SK-N-SH (cell line): Measurements from ENCODE around the gene MAMDC4. TPM values are rescaled to one million over a fixed set of nuclear protein-coding genes. Genes with fewer than 3 reads are reported as not detected.

Experiments
- CTCF ChIA-PET: fragments of 300-600, 350-600 bp; formaldehyde crosslinking; extraction: SDS; loops from one replicate; lab custom pipeline; 2021; lab: Yijun Ruan, JAX
- POLR2A ChIA-PET: fragments of 350-600 bp; sonication (Branson Sonifier 250); formaldehyde crosslinking; extraction: SDS; loops from one replicate; lab custom pipeline; 2020; ENCODE audit warnings: antibody characterized with exemption, inconsistent platforms; lab: Yijun Ruan, JAX
- DNase-seq: peaks from one replicate; pipeline ENCODE4 v3.0.0; 2012
- H2AFZ ChIP-seq: fragments of 200-600 bp; sonication (generic); 2 replicates; pipeline ENCODE4 v1.8.1; 2016; ENCODE audit warnings: antibody characterized with exemption, mild to moderate bottlenecking, low read depth
- H3F3A ChIP-seq: fragments of 200-600 bp; sonication (generic); replicated peaks from 2 replicates; pipeline ENCODE3; 2016; ENCODE audit warnings: antibody characterized with exemption, mild to moderate bottlenecking; ENCODE audit not compliant: insufficient read depth
- H3K27ac ChIP-seq, 2 experiments: fragments of 200-500 bp in 1 of 2; fragments of 200-600 bp in 1 of 2; sonication (Bioruptor generic) in 1 of 2; sonication (generic), shearing (Covaris generic) in 1 of 2; 2 replicates each; pipeline versions ENCODE4 v1.5.1 to v1.6.1; 2014 to 2016; ENCODE audit warnings: low read depth in 2 of 2, inconsistent platforms in 1 of 2, low read length in 1 of 2, mild to moderate bottlenecking in 1 of 2, mixed read lengths in 1 of 2
- H3K27me3 ChIP-seq: fragments of 200-600 bp; sonication (generic), shearing (Covaris generic); 2 replicates; pipeline ENCODE4 v1.6.1; 2016; ENCODE audit warnings: mixed run types; ENCODE audit not compliant: insufficient read depth
- H3K36me3 ChIP-seq, 2 experiments: fragments of 200-500 bp in 1 of 2; fragments of 200-600 bp in 1 of 2; sonication (Bioruptor generic) in 1 of 2; sonication (generic) in 1 of 2; replicated peaks in 1 of 2; 2 replicates each; pipeline versions ENCODE3 to v1.5.1; 2014 to 2016; ENCODE audit warnings: low read length in 1 of 2, mild to moderate bottlenecking in 1 of 2; ENCODE audit not compliant: insufficient read depth in 2 of 2, control insufficient read depth in 1 of 2
- H3K4me1 ChIP-seq, 2 experiments: fragments of 200-500 bp in 1 of 2; fragments of 200-600 bp in 1 of 2; sonication (Bioruptor generic) in 1 of 2; sonication (generic), shearing (Covaris generic) in 1 of 2; 2 replicates each; pipeline versions ENCODE4 v1.5.1 to v1.6.1; 2014 to 2016; ENCODE audit warnings: low read depth in 1 of 2, low read length in 1 of 2, mixed run types in 1 of 2; ENCODE audit not compliant: insufficient read depth in 2 of 2, control insufficient read depth in 1 of 2
- H3K4me2 ChIP-seq: fragments of 200-600 bp; sonication (generic), shearing (Covaris generic); 2 replicates; pipeline ENCODE4 v1.6.1; 2017; ENCODE audit warnings: mixed run types
- H3K4me3 ChIP-seq, 2 experiments: fragments of 200-500 bp in 1 of 2; fragments of 200-600 bp in 1 of 2; sonication (Bioruptor generic) in 1 of 2; sonication (generic), shearing (Covaris generic) in 1 of 2; 2 replicates each; pipeline versions ENCODE4 v1.5.1 to v1.8.1; 2014 to 2016; ENCODE audit warnings: low read depth in 2 of 2, inconsistent platforms in 1 of 2, low read length in 1 of 2, mild to moderate bottlenecking in 1 of 2, mixed read lengths in 1 of 2, moderate library complexity in 1 of 2
- H3K79me2 ChIP-seq: fragments of 200-600 bp; sonication (generic); 2 replicates; pipeline ENCODE4 v1.8.1; 2017; ENCODE audit warnings: mild to moderate bottlenecking; ENCODE audit not compliant: insufficient read depth
- H3K9ac ChIP-seq: fragments of 200-600 bp; sonication (generic); 2 replicates; pipeline ENCODE4 v1.6.1; 2017; ENCODE audit warnings: mixed run types
- H3K9me2 ChIP-seq: fragments of 200-600 bp; sonication (generic); 2 replicates; pipeline ENCODE4 v1.6.1; 2017; ENCODE audit warnings: mixed run types
- H3K9me3 ChIP-seq: fragments of 200-600 bp; sonication (generic); 2 replicates; pipeline ENCODE4 v1.6.1; 2017; ENCODE audit warnings: mixed run types, mild to moderate bottlenecking, moderate library complexity
- H4K20me1 ChIP-seq: fragments of 200-600 bp; sonication (generic); 2 replicates; pipeline ENCODE4 v1.6.1; 2017; ENCODE audit warnings: mild to moderate bottlenecking, mixed run types; ENCODE audit not compliant: insufficient read depth
- ELF1 ChIP-seq: IDR thresholded peaks from 2 replicates; pipeline ENCODE4 v1.4.0; 2012
- EZH2phosphoT487 ChIP-seq: fragments of 200-600 bp; sonication (generic); IDR thresholded peaks from 2 replicates; pipeline ENCODE4 v1.6.1; 2017; ENCODE audit warnings: low read depth, mixed run types, mild to moderate bottlenecking, antibody characterized with exemption, moderate library complexity, borderline replicate concordance
- FOSL2 ChIP-seq: IDR thresholded peaks from 2 replicates; pipeline ENCODE4 v1.4.0; 2012; ENCODE audit warnings: low read depth, mild to moderate bottlenecking, moderate library complexity, borderline replicate concordance
- FOXJ3 ChIP-seq: sonication (generic); formaldehyde crosslinking; IDR thresholded peaks from 2 replicates; pipeline ENCODE4 v1.5.1; 2020; ENCODE audit warnings: mild to moderate bottlenecking, missing genetic modification reagents
- GABPA ChIP-seq: IDR thresholded peaks from 2 replicates; pipeline ENCODE4 v1.4.0; 2012; ENCODE audit warnings: low read depth, mild to moderate bottlenecking
- IRF3 ChIP-seq: fragments of 150-350 bp; IDR thresholded peaks from 2 replicates; pipeline ENCODE4 v1.6.1; 2016; ENCODE audit warnings: mild to moderate bottlenecking, low read depth, low read length
- JUND ChIP-seq: IDR thresholded peaks from 2 replicates; pipeline ENCODE4 v1.4.0; 2012
- MAX ChIP-seq: IDR thresholded peaks from 2 replicates; pipeline ENCODE4 v1.4.0; 2012; ENCODE audit warnings: low read depth
- MXI1 ChIP-seq: IDR thresholded peaks from 2 replicates; pipeline ENCODE4 v1.6.1; 2012; ENCODE audit warnings: mild to moderate bottlenecking, low read depth, low read length, improper control_type of control experiment
- NRF1 ChIP-seq: IDR thresholded peaks from 2 replicates; pipeline ENCODE4 v1.6.1; 2012; ENCODE audit warnings: low read depth, mild to moderate bottlenecking, low read length
- POLR2AphosphoS5 ChIP-seq: IDR thresholded peaks from 2 replicates; pipeline ENCODE4 v1.6.1; 2012; ENCODE audit warnings: low read depth, low read length
- RAD21 ChIP-seq: IDR thresholded peaks from 2 replicates; pipeline ENCODE4 v1.6.1; 2012; ENCODE audit warnings: mild to moderate bottlenecking, low read length
- RCOR1 ChIP-seq: fragments of 150-350 bp; IDR thresholded peaks from 2 replicates; pipeline ENCODE4 v1.6.1; 2017; ENCODE audit warnings: antibody characterized with exemption, low read length
- SIN3A ChIP-seq: IDR thresholded peaks from 2 replicates; pipeline ENCODE4 v1.6.1; 2012; ENCODE audit warnings: low read depth, mild to moderate bottlenecking, low read length, moderate library complexity, borderline replicate concordance
- TAF1 ChIP-seq: IDR thresholded peaks from 2 replicates; pipeline ENCODE4 v1.6.1; 2012; ENCODE audit warnings: low read depth, mild to moderate bottlenecking, low read length, moderate library complexity, borderline replicate concordance
- YY1 ChIP-seq: IDR thresholded peaks from 2 replicates; pipeline ENCODE4 v1.4.0; 2012; ENCODE audit warnings: low read depth, mild to moderate bottlenecking
- ZBTB33 ChIP-seq: IDR thresholded peaks from 2 replicates; pipeline ENCODE4 v1.4.0; 2012; ENCODE audit warnings: low read depth, borderline replicate concordance
- WGBS: methylation state at CpG from one replicate; pipeline ENCODE4 v1.1.6; 2017; ENCODE audit warnings: low lambda C conversion rate; 5-methylcytosine and 5-hydroxymethylcytosine counted together
- polyA plus RNA-seq, 3 experiments: library from polyadenylated mRNA; depleted of rRNA; stranded (reverse); fragments of >200 nt; gene quantifications; 2 replicates each; pipeline ENCODE4 v1.2.3, GENCODE V29; 2012

Gene MAMDC4
- polyA plus RNA-seq, 1 of the 3 experiments (the other 2 are of a cell fraction): 4.2 TPM

GRCh38 chr9:136847826-136848392 lies 4.2 kb upstream of the MAMDC4 start:
- Histone ChIP-seq H3K4me3 (peak overlapping the region; percentile 89 to 97), H4K20me1 (no peaks in the 10 kb centered on the region; the same call in 1 of the 2 replicates), H2AFZ (no peak overlapping the region), H3K4me1 (peaks cover 11 to 21% of the 10 kb centered on the region in 2 experiments; a peak in 2 of 4 replicates), H3K27ac (peak overlapping the region; percentile 84 to 98; a peak in 3 of 4 replicates), H3K4me2 (peak overlapping the region; percentile 100), H3K27me3 (no peaks in the 10 kb centered on the region), H3K36me3 (peaks cover 0 to 13% of the 10 kb centered on the region in 2 experiments), H3K9me3 (no peaks in the 10 kb centered on the region), H3K9me2 (no peaks in the 10 kb centered on the region), H3F3A (no peaks in the 10 kb centered on the region), H3K79me2 (peaks cover 23% of the 10 kb centered on the region; the same call in 1 of the 2 replicates), H3K9ac (peak overlapping the region; percentile 84)
- TF ChIP-seq NRF1: peak; percentile 64
- TF ChIP-seq RCOR1: peak; percentile 11; the same call in 1 of the 2 replicates
- TF ChIP-seq SIN3A: no peak; the same call in 1 of the 2 replicates
- peak; percentile 74; the same call in 1 of the 2 replicates for TF ChIP-seq MAX
- TF ChIP-seq FOXJ3: no peak
- no peak for TF ChIP-seq EZH2phosphoT487
- TF ChIP-seq MXI1: peak; percentile 73; the same call in 1 of the 2 replicates
- TF ChIP-seq POLR2AphosphoS5: peak; percentile 73
- TF ChIP-seq TAF1: peak; percentile 44; the same call in 1 of the 2 replicates
- 0% methylated on average over 3 of the region's 48 CpGs for WGBS
- ChIA-PET POLR2A (interaction anchor here (0.7 to 1.3 kb wide), 7 partner anchors 10 to 50 kb away, joined by 3 to 5 read pairs (median 3); partner anchors contain the start of genes EDF1, RABL6 and TRAF2), CTCF (interaction anchor here (0.7 to 2.5 kb wide), 8 partner anchors 35 to 221 kb away, joined by 3 to 11 read pairs (median 3); partner anchors contain the start of gene TMEM141)
- peak; percentile 84 for DNase-seq

- H3K9me2 ChIP-seq: no peaks in the 10 kb centered on the region
- under 1% methylated on average over 19 of the region's 53 CpGs for WGBS
- H3F3A ChIP-seq: no peaks in the 10 kb centered on the region
- peak overlapping the region; percentile 100 for H3K4me2 ChIP-seq
- peaks cover 6 to 15% of the 10 kb centered on the region in 2 experiments; a peak in 2 of 4 replicates for H3K4me1 ChIP-seq
- H3K27ac ChIP-seq: peak overlapping the region; percentile 84 to 98; a peak in 3 of 4 replicates
- ChIA-PET CTCF (interaction anchor here (1.2 to 2.5 kb wide), 3 partner anchors 56 to 181 kb away, joined by 3 to 11 read pairs (median 8); partner anchors contain the start of gene TMEM141), POLR2A (interaction anchor here (0.7 to 1.3 kb wide), 6 partner anchors 13 to 51 kb away, joined by 3 to 5 read pairs (median 3); partner anchors contain the start of genes EDF1, RABL6 and TRAF2)
- peak overlapping the region; percentile 84 for H3K9ac ChIP-seq
- H3K9me3 ChIP-seq: no peaks in the 10 kb centered on the region
- peak overlapping the region; percentile 89 to 97 for H3K4me3 ChIP-seq
- peak; percentile 85 for DNase-seq
- H3K79me2 ChIP-seq: peaks cover 23% of the 10 kb centered on the region; the same call in 1 of the 2 replicates
- no peaks in the 10 kb centered on the region; the same call in 1 of the 2 replicates for H4K20me1 ChIP-seq
- TF ChIP-seq GABPA (no peak), ZBTB33 (no peak), JUND (no peak), ELF1 (0 out of 2 replicates have a peak, but pooled peaks have one; percentile 6), YY1 (no peak), IRF3 (no peak), RAD21 (no peak), FOSL2 (no peak)
- no peak overlapping the region for H2AFZ ChIP-seq
- peaks cover 0 to 13% of the 10 kb centered on the region in 2 experiments for H3K36me3 ChIP-seq
- no peaks in the 10 kb centered on the region for H3K27me3 ChIP-seq
Measured at GRCh38 chr9:136848393-136849037, 3.6 kb upstream of the MAMDC4 start.
